ENCODE results near the gene ADISSP. TPM values are rescaled to one million over a fixed set of nuclear protein-coding genes. Genes with fewer than 3 reads are reported as not detected.

ADISSP gene
- total RNA-seq, 4 donors from 2014 or later: 3.0 to 19.9 (median 16.3) TPM

DNA sequence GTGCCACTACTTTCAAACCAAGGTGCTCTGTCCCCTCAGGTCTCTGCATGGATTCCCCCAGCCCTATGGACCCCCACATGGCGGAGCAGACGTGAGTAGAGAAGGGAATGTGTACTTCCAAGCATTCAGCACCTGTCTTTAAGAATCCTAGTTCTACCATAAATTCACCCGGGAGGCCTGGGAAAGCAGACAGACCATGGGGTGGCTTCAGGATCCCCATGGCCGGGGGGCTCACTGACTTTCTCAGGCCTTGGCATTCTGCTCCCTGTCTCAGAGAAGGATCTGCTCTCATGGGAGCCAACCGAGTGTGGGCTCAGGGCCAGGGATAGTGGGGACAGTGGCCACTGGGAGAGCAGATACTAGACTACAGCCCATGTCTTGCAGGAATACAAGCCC lies 30.8 kb upstream of the ADISSP start:
- Histone ChIP-seq H3K27ac (peak overlapping the region; percentile 89 to 97 (median 94)), H3K4me1 (peaks cover 18 to 46% (median 40%) of the 10 kb centered on the region in 4 donors), H3K36me3 (peaks cover 0 to 12% (median 0%) of the 10 kb centered on the region in 4 donors), H3K27me3 (no peaks in the 10 kb centered on the region), H3K4me3 (peak overlapping the region in 1 of 4 donors; percentile 56), H3K9me3 (no peaks in the 10 kb centered on the region)
- intact Hi-C loops (cut with DNase I; ENCODE audit: low total_unique reads): no loop called here
- no peak for DNase-seq
- WGBS, 2 donors (ENCODE audit: low coverage in 1 of 2): 33 to 68% methylated on average over 1 to 5 of the region's 5 CpGs
- TF ChIP-seq, protein P1, sequence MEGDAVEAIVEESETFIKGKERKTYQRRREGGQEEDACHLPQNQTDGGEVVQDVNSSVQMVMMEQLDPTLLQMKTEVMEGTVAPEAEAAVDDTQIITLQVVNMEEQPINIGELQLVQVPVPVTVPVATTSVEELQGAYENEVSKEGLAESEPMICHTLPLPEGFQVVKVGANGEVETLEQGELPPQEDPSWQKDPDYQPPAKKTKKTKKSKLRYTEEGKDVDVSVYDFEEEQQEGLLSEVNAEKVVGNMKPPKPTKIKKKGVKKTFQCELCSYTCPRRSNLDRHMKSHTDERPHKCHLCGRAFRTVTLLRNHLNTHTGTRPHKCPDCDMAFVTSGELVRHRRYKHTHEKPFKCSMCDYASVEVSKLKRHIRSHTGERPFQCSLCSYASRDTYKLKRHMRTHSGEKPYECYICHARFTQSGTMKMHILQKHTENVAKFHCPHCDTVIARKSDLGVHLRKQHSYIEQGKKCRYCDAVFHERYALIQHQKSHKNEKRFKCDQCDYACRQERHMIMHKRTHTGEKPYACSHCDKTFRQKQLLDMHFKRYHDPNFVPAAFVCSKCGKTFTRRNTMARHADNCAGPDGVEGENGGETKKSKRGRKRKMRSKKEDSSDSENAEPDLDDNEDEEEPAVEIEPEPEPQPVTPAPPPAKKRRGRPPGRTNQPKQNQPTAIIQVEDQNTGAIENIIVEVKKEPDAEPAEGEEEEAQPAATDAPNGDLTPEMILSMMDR (IDR thresholded peaks at IDR 0.05): no peak
- TF ChIP-seq POLR2AphosphoS5 (IDR thresholded peaks at IDR 0.05) (no peak), POLR2A (IDR thresholded peaks at IDR 0.05) (no peak), EP300 (IDR thresholded peaks at IDR 0.05; ENCODE audit: low read depth) (no peak)
- in situ Hi-C loops (cut with MboI; ENCODE audit: low pct_ligation_motif_present in 1 of 4, low pct_unique_long_range_greater_than_20kb in 1 of 4, low sequenced_read_pairs in 3 of 4): no loop called here

DNA sequence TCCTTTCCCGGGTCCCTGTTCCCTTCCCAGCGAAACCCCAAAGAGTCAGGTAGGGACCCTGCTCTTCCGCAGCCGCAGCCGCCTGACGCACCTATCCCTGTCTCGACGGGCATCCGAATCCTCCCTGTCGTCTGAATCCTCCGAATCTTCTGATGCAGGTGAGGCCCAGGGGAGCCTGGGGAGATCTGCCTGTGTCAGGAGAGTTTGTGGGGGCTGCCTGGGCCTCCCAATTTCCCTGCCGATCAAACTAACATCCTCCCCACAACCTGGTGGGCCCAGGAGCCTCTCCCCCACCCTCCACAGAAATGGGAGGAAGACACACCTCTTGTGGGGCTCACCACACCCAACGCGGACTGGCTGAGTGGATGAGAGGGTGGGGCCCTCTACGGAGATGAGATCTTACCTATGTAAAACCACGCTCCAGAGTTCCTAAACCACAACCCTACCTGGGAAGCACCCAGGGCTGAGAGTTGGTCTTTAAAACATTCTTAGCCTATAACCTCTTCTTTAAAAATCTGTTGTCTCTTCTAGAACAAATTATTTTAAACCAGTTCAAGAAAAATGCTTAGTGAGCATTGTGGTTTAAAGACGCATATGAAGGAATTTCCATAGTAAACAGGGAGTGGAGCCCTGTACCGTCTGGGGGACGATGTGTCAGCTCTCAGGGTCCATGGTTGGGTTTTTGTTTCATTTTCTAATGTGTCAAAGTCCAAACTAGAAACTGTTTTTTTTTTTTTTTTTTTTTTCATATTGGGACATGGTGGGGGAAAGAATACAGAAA lies 30.2 kb upstream of the ADISSP start:
- DNase-seq: peak; percentile 65
- Histone ChIP-seq H3K36me3 (peaks cover 0 to 10% (median 0%) of the 10 kb centered on the region in 4 donors), H3K4me3 (peak overlapping the region in 3 of 4 donors; percentile 43 to 56 (median 52)), H3K4me1 (peaks cover 18 to 46% (median 40%) of the 10 kb centered on the region in 4 donors), H3K9me3 (no peaks in the 10 kb centered on the region), H3K27ac (peak overlapping the region; percentile 89 to 97 (median 94)), H3K27me3 (no peaks in the 10 kb centered on the region)
- whole genome bisulfite sequencing, 2 donors (ENCODE audit: low coverage in 1 of 2): 7 to 50% methylated on average over 3 to 19 of the region's 19 CpGs
- in situ Hi-C loops (cut with MboI; ENCODE audit: low pct_ligation_motif_present in 1 of 4, low pct_unique_long_range_greater_than_20kb in 1 of 4, low sequenced_read_pairs in 3 of 4) (no loop called here), intact Hi-C loops (cut with DNase I; ENCODE audit: low total_unique reads) (no loop called here)
- no peak for TF ChIP-seq POLR2A (IDR thresholded peaks at IDR 0.05)

DNA sequence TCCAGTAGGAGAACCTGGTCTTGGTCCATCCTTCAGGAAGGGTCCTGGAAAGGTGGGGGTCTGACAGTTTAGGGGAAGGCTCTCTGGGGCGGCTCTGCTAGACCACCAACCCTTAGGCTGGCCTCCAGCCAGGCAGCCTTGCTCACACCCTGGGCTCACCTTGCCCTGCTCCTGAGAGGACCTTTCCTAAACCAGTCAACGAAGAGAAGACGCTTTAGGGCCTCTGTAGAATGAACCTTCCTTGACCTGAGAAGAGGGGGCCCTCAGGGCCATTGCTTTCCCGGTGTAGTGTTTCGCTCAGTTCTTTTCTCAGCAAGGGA lies 29.6 kb upstream of the ADISSP start:
- no peak for DNase-seq
- in situ Hi-C loops (cut with MboI; ENCODE audit: low pct_ligation_motif_present in 1 of 4, low pct_unique_long_range_greater_than_20kb in 1 of 4, low sequenced_read_pairs in 3 of 4): no loop called here

DNA sequence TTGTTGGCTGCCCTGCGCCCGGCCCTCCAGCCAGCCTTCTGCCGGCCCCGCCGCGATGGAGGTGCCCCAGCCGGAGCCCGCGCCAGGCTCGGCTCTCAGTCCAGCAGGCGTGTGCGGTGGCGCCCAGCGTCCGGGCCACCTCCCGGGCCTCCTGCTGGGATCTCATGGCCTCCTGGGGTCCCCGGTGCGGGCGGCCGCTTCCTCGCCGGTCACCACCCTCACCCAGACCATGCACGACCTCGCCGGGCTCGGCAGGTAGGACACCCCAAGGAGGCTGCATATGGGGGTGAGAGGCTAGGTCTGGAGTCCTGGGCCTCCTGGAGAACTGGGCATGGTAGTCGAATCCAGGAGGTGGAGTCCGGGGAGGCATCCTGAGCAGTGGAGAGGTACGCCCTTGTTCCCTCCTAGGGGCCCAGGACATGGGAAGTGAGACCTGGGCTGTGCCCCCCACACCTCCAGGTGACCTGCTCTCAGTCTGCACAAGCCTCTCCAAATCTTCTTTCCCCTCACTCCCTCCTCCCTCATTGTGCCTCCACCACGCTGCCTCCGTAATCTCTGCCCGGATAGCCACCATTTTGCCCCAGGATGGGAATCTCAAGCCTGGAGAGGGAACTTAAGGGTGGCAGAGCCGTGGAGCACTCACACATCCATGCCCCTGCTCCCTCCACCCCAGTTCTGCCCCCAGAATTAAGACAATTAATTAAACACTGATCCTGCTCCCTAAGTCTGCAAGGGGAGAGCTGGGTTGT lies 29.1 kb upstream of the ADISSP start:
- intact Hi-C loops (cut with DNase I; ENCODE audit: low total_unique reads): no loop called here
- DNase-seq: no peak
- TF ChIP-seq POLR2AphosphoS5 (IDR thresholded peaks at IDR 0.05) (no peak), EP300 (IDR thresholded peaks at IDR 0.05; ENCODE audit: low read depth) (no peak), POLR2A (IDR thresholded peaks at IDR 0.05) (no peak)
- TF ChIP-seq, protein P1 (IDR thresholded peaks at IDR 0.05): no peak
- Histone ChIP-seq H3K4me3 (peak overlapping the region; percentile 43 to 60 (median 54)), H3K9me3 (no peaks in the 10 kb centered on the region), H3K36me3 (no peaks in the 10 kb centered on the region), H3K27ac (peak overlapping the region; percentile 89 to 97 (median 94)), H3K4me1 (peaks cover 18 to 46% (median 40%) of the 10 kb centered on the region in 4 donors), H3K27me3 (no peaks in the 10 kb centered on the region)
- WGBS, 2 donors (ENCODE audit: low coverage in 1 of 2): 14 to 60% methylated on average over 4 to 23 of the region's 33 CpGs
- in situ Hi-C loops (cut with MboI; ENCODE audit: low pct_ligation_motif_present in 1 of 4, low pct_unique_long_range_greater_than_20kb in 1 of 4, low sequenced_read_pairs in 3 of 4): no loop called here

More for the DNA sequence above, 29.6 kb upstream of the ADISSP start:
- intact Hi-C loops (cut with DNase I; ENCODE audit: low total_unique reads): no loop called here
- WGBS, 2 donors (ENCODE audit: low coverage in 1 of 2): 70% methylated on average over 5 of the region's 5 CpGs; no CpG with 5 or more reads in 1 of the 2 donors
- Histone ChIP-seq H3K9me3 (no peaks in the 10 kb centered on the region), H3K27me3 (no peaks in the 10 kb centered on the region), H3K27ac (peak overlapping the region; percentile 89 to 97 (median 94)), H3K36me3 (peaks cover 0 to 4% (median 0%) of the 10 kb centered on the region in 4 donors), H3K4me3 (peak overlapping the region in 3 of 4 donors; percentile 43 to 56 (median 52)), H3K4me1 (peaks cover 18 to 46% (median 40%) of the 10 kb centered on the region in 4 donors)
- TF ChIP-seq POLR2A (IDR thresholded peaks at IDR 0.05) (no peak), POLR2AphosphoS5 (IDR thresholded peaks at IDR 0.05) (no peak), EP300 (IDR thresholded peaks at IDR 0.05; ENCODE audit: low read depth) (no peak)
- TF ChIP-seq, protein P1 (IDR thresholded peaks at IDR 0.05): no peak
